HUES6 (cell line): Measurements from ENCODE around the gene SEC22A.
A peak's percentile ranks its signal among the peaks of the same experiment; 100 is the strongest.

Experiments
- H3K27ac ChIP-seq: 2 replicates; pipeline ENCODE4 v1.7.0; 2013; ENCODE audit warnings: low read depth, mild to moderate bottlenecking, low read length, inconsistent platforms
- H3K27me3 ChIP-seq: 2 replicates; pipeline ENCODE4 v1.6.1; 2013; ENCODE audit warnings: low read length; ENCODE audit not compliant: control insufficient read depth, insufficient read depth
- H3K36me3 ChIP-seq: 2 replicates; pipeline ENCODE4 v1.6.1; 2013; ENCODE audit warnings: low read length; ENCODE audit not compliant: control insufficient read depth, insufficient read depth
- H3K4me1 ChIP-seq: 2 replicates; pipeline ENCODE4 v1.6.1; 2013; ENCODE audit warnings: low read length; ENCODE audit not compliant: control insufficient read depth, insufficient read depth
- H3K4me3 ChIP-seq: 2 replicates; pipeline ENCODE4 v1.5.1; 2013; ENCODE audit warnings: low read depth, low read length
- H3K9ac ChIP-seq: one replicate; pipeline ENCODE4 v1.6.1; 2013; ENCODE audit warnings: mild to moderate bottlenecking, low read length
- H3K9me3 ChIP-seq: 2 replicates; pipeline ENCODE4 v1.6.1; 2013; ENCODE audit warnings: low read depth, low read length; ENCODE audit not compliant: control insufficient read depth, insufficient read depth

SEC22A gene, protein sequence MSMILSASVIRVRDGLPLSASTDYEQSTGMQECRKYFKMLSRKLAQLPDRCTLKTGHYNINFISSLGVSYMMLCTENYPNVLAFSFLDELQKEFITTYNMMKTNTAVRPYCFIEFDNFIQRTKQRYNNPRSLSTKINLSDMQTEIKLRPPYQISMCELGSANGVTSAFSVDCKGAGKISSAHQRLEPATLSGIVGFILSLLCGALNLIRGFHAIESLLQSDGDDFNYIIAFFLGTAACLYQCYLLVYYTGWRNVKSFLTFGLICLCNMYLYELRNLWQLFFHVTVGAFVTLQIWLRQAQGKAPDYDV

DNA sequence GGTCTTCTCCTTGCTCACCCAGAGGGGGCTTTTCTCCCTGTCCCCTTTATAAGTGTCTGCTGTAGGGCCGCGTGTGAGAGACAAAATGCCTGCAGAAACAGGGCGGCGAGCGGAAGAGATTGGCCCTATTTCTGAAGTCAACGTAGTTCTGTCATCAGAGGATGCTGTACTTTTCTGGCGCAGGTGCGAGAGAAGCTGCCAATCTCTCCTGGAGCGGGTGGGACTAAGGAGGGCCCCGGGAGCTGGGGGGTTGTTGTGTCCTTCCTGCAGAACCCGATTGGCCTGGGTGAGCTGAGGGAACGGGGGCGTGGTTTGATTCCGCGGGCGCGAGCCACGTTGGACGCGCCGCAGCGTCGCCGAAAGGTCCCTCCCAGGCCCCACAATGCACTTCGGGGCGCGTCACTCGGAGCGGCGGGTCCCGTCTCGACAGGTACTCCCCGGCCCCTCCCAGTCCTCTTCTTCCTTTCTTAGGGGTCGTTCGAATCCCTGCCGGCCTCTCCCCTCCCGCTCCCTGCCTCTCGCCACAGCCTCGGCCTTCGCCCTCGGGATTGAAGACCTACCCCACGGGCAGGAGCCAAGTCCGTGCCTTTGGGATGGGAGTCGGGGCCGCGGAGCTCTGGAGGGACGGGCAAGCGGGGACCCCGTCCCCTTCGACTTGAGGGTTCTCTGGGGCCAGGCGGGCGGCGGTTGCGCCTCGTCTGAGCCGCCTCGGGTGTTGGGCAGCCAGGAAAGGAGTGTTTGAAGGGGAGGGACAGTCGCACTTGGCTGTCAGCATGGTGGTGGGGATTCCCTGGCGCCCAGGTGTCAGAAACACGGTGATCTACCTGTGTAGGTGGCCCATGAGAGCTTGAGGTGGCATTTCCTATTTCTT is at the start of gene SEC22A:
Gene SEC22A, plus strand, starts transcription at position 387 of the 871 bp plus-strand sequence. CDS start 7,275 bp downstream, outside the sequence.
- Histone ChIP-seq H3K9me3 (no peaks in the 10 kb centered on the region), H3K4me1 (peaks cover 11% of the 10 kb centered on the region; the same call in 1 of the 2 replicates), H3K9ac (peak within 1 kb of the TSS; percentile 87), H3K36me3 (no peaks in the 10 kb centered on the region), H3K27me3 (no peaks in the 10 kb centered on the region), H3K27ac (peak within 1 kb of the TSS; percentile 67; the same call in 1 of the 2 replicates), H3K4me3 (peak within 1 kb of the TSS; percentile 98)

DNA sequence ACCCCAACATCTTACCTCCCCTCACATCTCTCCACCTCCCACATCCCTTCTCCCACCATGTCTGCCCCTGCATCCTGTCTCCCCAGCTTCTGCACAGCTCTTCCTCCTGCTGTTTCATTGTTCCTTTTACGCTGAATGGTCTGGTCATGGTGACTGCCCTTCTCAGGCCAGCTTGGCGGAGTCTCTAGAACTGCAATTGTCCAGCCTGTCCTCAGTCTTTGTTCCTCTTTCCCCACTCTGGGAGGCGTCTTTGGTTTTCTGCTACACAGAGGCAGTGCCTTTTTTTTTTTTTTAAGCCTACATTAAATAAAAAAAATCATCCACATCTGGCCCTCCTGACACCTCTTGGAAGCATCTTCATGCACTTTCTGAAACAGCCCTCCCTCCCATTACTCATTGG is 49.1 kb upstream of the SEC22A start:
- Histone ChIP-seq H3K4me3 (no peak overlapping the region), H3K9me3 (no peaks in the 10 kb centered on the region), H3K9ac (no peak overlapping the region), H3K4me1 (no peaks in the 10 kb centered on the region; the same call in 1 of the 2 replicates), H3K27ac (no peak overlapping the region), H3K36me3 (peaks cover 75% of the 10 kb centered on the region), H3K27me3 (no peaks in the 10 kb centered on the region)

DNA sequence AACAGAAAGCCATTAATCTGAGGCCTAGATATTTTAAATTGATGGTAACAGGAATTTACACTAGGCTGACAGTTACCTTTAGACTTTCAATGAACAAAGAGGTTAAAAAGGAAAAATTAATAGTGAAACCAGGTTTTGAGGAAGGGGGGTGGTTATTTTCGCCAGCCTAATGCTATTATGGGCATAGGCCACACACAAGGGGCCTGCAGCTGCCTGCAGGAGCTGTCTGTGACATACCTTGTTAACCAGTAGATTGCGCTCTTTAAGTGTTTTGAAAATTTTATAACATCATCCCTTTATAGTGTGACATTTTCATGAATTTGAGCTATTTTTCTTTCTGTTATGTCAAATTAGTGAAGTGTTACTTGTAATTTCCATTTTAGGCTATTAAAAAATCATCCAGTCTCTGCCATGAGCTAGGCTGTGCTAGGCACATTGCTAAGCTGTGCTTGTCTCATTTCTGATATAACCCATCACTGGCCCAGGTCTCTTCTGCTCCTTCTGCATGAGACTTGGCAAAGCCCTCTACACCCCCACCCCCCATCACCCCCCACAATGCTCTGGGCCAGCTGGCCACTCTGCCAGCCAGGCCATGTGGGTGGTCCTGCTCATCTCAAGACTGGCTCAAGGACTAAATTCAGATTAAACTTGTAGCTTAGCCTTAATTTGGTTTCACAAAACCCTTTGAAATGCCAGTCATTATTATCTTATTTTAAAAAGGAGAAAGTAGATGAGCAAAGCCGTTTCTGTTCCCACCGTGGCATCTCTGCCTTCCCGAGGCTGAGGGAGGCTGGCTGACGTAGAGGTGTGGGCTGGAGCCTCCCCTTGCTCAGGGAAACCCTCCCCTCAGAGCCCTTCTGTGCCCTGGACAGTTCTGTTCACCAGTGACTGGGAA is 48.4 kb upstream of the SEC22A start:
- Histone ChIP-seq H3K4me3 (no peak overlapping the region), H3K9me3 (no peaks in the 10 kb centered on the region), H3K27ac (no peak overlapping the region), H3K9ac (no peak overlapping the region), H3K4me1 (no peaks in the 10 kb centered on the region; the same call in 1 of the 2 replicates), H3K27me3 (no peaks in the 10 kb centered on the region), H3K36me3 (peaks cover 76% of the 10 kb centered on the region)

DNA sequence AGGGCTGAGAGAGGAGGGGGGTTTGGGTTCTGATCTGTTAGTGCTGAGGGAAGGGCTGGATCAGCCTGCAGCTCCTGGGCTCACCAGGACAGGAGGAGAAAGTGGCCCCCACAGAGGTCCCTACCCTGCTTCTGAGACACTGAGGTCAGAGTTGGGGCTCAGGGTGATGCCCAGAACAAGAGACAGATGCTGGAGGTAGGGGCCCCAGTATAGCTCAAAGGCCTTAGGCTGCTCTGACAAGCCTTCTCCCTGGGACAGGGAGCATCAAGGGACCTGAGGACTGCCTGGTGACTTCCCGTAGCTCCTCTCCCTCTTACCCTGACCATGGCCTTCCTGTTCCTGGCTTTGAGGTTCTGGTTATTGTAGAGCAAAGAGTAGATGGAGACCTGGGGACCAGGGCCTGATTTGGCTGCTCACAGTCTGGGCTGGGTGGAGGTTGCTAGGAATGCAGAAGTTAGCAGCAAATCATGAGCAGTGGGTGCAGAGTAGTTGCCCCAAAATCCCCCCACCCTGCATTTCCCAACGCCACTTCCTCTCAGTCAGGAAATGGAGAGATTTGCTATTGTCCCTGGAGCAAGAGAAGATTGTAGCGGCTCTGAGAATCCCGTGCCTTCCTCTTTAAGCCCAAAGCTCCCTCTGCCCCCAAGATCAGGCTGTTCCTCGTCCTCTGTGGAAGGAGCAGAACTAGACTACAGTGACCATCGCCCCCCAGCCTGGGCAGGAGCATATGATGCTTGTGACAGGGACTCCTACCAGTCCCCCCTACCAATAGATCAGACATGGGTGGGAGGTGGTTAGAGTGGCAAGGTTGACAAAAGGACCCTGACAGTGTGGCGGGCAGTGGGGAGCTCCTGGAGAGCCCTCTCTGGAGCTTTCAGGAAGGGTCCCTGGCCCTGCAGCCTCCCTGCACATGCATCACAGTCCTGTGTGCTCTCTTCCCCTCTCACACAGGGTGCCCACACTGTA is 47.4 kb upstream of the SEC22A start:
- Histone ChIP-seq H3K4me1 (no peaks in the 10 kb centered on the region; the same call in 1 of the 2 replicates), H3K36me3 (peaks cover 75% of the 10 kb centered on the region), H3K9me3 (no peaks in the 10 kb centered on the region), H3K27me3 (no peaks in the 10 kb centered on the region), H3K9ac (no peak overlapping the region), H3K4me3 (no peak overlapping the region), H3K27ac (no peak overlapping the region)

DNA sequence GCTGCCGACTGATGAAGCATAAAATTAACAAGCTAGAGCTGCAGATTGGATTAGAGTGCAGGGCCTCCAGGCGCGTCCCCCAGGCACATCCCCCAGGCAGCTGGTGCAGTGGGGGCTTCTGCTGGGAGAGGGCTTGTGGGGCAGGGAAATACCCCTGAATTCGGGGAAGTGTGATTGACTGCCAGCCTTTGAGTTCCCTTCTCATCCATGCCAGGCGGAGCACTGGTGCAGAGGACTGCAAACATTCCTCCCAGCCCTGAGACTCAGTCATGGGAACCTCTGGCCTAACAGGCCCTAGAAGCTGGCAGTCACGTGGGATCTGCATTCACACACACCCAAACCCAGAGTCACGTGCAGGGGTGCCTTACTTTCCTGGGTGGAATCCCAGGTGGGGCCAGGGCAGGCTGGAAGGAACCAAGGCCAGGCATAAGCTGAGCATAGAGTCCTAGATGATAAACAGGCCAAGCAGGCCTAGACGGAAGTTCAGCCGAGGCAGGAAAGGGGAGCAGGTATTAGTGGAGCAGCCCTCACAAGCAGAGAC is 46.2 kb upstream of the SEC22A start:
- H3K36me3 ChIP-seq: peaks cover 71% of the 10 kb centered on the region
- H3K4me3 ChIP-seq: no peak overlapping the region
- no peaks in the 10 kb centered on the region for H3K27me3 ChIP-seq
- no peak overlapping the region for H3K27ac ChIP-seq
- no peak overlapping the region for H3K9ac ChIP-seq
- H3K4me1 ChIP-seq: no peaks in the 10 kb centered on the region; the same call in 1 of the 2 replicates
- H3K9me3 ChIP-seq: no peaks in the 10 kb centered on the region

DNA sequence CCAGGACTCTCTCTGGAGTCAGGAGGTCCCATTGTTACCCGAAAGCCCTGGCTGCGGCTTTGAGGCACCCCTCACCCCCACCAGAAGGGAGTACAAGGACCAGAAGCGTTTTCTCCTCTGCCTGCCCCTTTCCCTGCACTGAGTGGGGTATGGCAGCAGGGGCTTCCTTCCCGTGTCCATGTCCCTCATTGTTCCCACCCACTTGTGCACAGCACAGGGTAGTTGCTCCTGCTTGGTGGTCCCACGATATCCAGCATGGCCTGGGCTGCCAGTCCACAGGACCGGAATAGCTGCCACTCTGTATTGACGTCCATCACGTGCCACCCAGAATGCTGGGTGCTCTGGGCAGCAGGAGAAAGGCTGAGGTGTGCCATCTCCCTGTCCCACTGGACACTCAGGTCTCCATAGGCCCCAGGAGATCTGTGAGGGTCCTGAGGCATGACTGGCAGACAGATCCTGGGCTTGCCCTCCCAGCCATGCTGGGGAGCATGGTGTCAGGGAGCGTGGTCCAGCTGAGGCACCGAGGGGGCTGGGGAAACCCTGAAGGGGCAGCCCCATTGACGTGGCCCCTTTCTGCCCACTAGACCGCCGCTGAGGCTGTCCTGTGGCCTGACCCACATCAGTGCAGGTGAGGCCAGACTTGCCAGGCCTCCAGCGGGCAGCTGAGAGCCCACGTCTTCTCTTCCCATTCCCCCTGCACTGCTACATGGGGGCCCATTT is 45.3 kb upstream of the SEC22A start:
- Histone ChIP-seq H3K27me3 (no peaks in the 10 kb centered on the region), H3K4me3 (no peak overlapping the region), H3K4me1 (no peaks in the 10 kb centered on the region), H3K27ac (no peak overlapping the region), H3K9me3 (no peaks in the 10 kb centered on the region), H3K9ac (no peak overlapping the region), H3K36me3 (peaks cover 70% of the 10 kb centered on the region)

DNA sequence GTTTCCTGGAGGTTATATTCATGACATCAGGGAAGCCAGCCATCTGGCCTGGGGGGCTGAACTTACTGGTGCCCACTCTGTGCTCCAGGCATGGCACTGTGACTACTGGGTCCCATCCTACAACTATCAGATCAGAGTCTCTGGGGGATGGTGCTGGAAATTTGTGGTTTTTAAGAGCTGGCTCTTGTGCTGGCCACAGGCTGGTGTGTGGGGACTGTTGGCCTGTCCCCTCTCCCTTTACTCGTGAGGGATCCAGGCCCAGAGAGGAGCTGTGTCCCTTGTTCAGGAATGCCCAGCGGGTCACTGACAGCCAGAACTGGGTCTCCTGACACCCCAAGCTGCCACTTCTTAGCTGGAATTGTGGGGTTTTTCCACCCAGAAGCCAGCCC is 44.5 kb upstream of the SEC22A start:
- Histone ChIP-seq H3K4me3 (no peak overlapping the region), H3K9ac (no peak overlapping the region), H3K36me3 (peaks cover 71% of the 10 kb centered on the region), H3K4me1 (no peaks in the 10 kb centered on the region), H3K27ac (no peak overlapping the region), H3K27me3 (no peaks in the 10 kb centered on the region), H3K9me3 (no peaks in the 10 kb centered on the region)

DNA sequence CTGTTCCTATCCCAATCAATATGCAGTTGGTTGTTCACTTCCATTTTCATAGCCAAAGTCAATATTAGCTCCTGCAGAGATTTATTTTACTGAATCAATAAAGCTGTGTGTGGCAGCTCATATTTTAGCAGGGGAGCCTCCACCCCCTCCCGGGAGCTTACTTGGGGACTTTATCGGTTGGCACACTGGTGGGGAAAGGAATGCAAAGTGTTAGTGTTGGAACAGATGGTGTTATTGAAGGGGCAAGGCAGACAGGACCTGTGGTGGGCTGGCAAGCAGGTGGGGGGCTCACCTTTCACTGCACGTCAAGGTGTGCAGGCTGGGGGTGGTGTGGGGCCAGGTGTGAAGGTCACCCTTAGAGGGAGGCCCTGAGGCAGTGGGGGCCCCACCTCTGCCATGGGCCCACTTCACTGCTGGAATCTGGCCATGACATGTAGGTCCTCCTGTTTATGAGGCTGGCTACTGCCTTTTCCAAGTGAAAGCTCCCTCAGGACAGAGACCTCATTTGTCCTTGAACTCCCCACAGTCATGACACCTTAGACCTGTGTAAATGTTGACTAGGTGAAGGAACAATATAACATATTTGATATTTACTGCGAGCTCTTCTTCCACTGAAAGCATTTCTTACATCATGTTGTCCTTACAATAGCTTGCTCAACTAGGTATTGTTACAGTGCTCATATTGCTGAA is 44.0 kb upstream of the SEC22A start:
- Histone ChIP-seq H3K27me3 (no peaks in the 10 kb centered on the region), H3K4me3 (no peak overlapping the region), H3K27ac (no peak overlapping the region), H3K4me1 (no peaks in the 10 kb centered on the region), H3K36me3 (peaks cover 71% of the 10 kb centered on the region), H3K9ac (no peak overlapping the region), H3K9me3 (no peaks in the 10 kb centered on the region)

DNA sequence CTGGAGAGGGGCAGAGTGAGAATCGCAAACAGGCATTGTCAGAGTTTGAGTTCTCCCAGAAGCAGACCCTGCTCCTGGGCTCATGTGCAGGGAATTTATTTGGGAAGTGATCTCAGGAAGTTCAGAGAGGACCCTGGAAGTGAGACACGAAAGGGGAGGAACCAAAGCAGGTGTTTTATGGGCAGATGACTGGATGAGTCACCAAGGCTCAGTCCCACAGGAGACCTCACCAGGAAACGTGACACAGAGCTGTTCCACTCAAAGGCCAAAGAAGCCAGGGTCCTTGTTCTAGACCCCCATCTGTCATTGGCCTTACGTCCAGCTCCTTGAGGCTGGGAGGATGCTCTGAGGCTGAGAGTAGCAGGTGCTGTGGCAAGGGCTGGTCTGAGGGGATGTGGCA is 43.4 kb upstream of the SEC22A start:
- Histone ChIP-seq H3K27ac (no peak overlapping the region), H3K9ac (no peak overlapping the region), H3K4me1 (no peaks in the 10 kb centered on the region), H3K36me3 (peaks cover 71% of the 10 kb centered on the region), H3K9me3 (no peaks in the 10 kb centered on the region), H3K27me3 (no peaks in the 10 kb centered on the region), H3K4me3 (no peak overlapping the region)
